ENCODE measurements around the gene CENATAC.
"Not testable (repeated sequence)": the region's sequence is repeated elsewhere in the genome, so short reads cannot be mapped to it uniquely, and the experiment has no call there.

Gene CENATAC

DNA sequence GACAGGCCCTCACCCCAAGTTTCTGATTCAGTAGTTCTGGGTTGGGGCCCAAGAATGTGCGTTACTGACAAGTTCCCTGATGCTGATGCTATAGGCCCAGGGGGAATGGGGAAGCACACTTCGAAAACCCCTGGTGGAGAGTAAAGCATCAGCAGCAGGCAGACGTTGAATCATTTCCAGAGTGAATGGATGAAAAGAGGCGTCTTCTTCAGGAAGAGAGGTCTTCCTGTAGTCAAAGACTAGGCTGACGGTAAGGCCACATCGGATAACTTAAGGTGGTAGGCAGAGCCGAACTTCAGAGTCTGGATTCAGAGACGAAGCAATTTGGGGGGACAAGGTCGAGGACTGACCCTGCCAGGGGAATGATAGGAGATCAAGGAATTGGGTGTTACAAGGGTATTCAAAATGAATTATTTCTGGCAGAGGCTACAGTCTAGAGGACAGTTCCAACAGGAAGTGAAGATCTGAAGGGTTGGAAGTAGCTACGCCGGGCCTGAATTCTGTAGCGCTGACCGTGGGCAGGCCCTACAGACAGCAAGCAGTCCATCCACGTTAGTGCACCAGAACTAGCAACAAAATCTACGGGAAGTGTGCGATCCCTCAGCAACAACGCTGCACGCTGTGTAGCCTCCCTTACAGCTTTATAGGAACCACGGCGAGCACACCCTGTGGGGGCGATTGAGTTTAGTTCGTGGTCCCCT lies 862 bp upstream of the CENATAC start:
- peak; percentile 69 for DNase-seq

DNA sequence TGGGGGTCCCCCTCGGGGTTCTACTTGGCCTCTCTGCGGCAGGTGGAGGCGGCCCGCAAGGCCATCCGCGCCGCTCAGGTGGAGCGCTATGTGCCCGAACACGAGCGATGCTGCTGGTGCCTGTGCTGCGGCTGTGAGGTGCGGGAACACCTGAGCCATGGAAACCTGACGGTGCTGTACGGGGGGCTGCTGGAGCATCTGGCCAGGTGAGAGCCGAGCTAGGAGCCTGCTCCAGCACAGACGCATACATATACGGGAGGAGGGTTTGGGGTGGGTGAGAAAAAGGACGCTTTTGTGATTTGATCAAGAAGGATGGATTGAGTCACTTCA lies 415 bp downstream of the CENATAC start:
- DNase-seq = no peak

- no peak for DNase-seq
Measured at GRCh38 chr11:118998822-118999221, 884 bp downstream of the CENATAC start.

- no peak for DNase-seq
Measured at GRCh38 chr11:119000906-119001305, 3.0 kb downstream of the CENATAC start.

DNA sequence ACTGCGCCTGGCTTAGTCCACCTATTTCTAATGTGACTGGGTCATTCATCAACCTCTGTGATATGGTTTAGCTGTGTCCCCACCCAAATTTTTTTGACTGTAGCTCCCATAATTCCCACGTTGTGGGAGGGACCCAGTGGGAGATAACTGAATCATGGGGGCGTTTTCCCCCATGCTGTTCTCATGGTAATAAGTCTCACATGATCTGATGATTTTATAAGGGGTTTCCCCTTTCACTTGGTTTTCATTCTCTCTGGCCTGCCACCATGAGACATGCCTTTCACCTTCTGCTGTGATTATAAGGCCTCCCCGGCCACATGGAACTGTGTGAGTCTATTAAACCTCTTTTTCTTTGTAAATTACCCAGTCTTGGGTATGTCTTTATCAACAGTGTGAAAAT lies 8.7 kb downstream of the CENATAC start:
- DNase-seq = no peak

DNA sequence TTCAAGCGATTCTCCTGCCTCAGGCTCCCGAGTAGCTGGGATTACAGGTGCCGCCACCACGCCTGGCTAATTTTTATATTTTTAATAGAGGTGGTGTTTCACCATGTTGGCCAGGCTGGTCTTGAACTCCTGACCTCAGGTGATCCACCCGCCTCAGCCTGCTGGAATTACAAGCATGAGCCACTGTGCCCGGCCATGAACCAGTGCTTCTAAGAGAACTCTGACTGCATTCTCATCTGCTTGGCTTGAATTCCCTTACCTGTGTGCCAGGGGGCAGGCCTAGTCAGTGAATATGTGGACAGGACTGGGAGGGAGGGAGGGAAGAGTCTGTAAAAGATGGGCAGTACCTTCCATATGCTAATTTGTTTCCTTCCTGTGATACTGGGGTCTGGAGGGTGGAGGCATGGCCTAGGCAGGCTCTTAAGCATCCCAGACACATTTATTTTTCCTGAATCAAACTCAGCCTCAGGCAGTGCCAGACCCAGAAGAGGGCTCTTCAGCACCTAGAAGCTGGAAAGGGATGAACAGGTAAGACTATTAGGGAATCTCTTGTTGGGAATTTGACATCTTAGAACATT lies 13.6 kb downstream of the CENATAC start:
- no peak for DNase-seq

DNA sequence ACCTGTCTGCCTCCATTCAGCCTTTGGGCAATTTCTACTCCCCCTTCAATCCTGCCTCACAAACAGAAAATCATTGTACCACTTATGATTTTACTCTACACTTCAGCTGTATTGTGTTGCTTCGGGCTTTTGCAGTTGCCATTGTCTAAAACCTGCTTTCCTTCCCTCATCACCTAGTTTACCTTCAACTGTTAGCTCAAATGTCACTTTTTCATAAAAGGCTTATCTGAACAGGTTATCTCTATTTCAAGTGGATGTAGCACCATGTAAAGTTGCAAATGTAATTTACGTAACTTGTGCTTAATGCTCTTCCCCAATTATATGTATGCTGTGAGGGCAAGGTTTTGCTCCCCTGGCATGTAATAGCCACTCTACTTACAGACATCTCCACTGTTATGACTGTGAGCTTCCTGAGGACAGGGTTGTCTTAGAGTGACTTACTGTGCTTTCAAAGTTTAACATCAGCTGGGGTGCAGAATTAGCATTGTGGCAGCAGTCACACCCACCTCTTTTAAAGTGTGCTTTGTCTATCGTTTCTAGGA lies 14.8 kb downstream of the CENATAC start:
- no peak for DNase-seq

DNA sequence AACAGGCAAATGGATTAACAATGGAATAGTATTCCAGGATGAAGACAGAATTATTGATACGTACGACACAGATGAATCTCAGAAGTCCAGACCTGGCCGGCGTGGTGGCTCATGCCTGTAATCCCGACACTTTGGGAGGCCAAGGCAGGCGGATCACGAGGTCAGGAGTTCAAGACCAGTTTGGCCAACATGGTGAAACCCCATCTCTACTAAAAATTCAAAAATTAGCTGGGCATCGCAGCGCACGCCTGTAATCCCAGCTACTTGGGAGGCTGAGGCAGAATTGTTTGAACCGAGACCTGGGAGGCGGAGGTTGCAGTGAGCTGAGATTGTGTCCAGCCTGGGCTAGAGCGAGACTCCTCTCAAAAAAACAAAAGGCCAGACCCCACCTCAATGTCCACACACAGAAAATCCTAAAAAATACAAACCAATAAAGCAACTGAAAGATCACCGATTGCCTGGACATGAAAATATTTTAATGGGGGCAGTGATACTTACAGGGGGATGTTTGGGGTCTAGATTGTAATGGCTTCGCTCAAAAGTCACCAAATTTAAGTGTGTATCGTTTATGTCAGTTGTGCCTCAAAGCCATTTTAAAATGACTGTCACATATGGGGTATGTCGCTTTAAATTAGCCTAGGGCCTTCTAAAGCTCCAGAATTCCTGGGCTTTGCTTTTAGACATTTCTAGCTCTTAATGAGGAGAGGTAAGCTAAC lies 16.4 kb downstream of the CENATAC start:
- DNase-seq = no peak

DNA sequence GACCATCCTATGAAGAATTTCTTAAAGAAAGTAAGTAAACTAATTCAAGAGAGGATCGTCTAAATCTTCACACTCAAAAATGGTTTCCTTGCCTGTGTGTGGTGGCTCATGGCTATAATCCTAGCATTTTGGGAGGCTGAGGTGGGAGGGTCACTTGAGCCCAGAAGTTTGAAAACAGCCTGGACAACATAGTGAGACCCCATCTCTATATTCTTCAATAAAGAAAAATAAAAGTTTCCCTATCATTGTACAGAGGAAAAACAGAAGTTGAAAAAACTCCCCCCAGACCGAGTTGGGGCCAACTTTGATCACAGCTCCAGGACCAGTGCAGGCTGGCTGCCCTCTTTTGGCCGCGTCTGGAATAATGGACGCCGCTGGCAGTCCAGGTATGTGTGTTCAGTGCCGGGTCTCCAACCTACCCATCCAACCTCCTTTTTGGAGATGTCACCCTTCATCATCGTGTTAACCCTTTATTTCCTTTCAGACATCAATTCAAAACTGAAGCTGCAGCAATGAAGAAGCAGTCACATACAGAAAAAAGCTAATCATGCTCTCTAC lies 17.2 kb downstream of the CENATAC start:
- DNase-seq = no peak

DNA sequence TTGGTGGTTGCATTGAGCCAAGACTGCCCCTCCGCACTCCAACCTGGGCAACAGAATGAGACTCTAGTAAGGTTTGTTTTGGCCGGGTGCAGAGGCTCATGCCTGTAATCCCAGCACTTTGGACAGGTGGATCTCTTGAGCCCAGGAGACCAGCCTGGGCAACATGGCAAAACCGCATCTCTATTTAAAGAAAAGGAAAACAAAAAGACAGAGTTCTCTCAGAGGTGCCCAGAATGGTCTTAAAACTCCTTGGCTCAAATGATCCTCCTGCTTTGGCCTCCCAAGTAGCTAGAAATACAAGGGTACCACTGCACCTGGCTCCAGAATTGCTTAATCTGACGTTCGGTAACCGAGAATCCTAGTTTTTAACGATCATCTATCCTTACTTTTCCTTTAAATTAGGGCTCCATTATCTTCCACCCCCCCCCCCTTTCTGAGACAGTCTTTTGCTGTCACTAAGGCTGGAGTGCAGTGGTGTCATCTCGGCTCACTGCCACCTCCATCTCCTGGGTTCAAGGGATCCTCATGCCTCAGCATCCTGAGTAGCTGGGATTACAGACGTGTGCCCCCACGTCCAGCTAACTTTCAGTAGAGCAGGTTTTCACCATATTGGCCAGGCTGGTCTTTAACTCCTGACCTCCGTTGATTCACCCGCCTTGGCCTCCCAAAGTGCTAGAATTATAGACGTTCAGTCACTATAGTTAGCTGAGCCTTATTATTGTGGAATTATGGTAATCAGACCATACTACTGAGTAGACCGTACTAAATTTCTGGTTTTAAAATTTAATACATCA lies 18.5 kb downstream of the CENATAC start:
- no peak for DNase-seq

DNA sequence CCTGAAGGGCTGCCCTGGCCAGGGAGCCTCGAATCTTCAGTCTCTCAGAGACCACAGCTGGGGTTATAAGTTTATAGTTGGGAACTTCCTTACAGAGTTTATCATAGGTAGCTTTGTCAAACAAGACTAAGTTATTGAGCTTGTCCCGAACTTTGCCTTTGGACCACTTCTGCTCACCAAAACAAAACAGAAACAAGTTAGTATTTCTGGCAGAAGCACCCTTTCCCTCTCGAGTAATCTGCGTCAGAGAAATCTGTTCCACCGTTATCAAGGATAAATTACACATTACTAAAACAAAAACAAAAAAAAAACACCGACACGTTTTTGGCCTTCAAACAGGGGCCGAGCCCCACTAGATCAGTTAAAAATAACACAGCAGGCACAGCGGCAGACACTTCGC lies 19.4 kb downstream of the CENATAC start:
- DNase-seq = not testable (repeated sequence)

DNA sequence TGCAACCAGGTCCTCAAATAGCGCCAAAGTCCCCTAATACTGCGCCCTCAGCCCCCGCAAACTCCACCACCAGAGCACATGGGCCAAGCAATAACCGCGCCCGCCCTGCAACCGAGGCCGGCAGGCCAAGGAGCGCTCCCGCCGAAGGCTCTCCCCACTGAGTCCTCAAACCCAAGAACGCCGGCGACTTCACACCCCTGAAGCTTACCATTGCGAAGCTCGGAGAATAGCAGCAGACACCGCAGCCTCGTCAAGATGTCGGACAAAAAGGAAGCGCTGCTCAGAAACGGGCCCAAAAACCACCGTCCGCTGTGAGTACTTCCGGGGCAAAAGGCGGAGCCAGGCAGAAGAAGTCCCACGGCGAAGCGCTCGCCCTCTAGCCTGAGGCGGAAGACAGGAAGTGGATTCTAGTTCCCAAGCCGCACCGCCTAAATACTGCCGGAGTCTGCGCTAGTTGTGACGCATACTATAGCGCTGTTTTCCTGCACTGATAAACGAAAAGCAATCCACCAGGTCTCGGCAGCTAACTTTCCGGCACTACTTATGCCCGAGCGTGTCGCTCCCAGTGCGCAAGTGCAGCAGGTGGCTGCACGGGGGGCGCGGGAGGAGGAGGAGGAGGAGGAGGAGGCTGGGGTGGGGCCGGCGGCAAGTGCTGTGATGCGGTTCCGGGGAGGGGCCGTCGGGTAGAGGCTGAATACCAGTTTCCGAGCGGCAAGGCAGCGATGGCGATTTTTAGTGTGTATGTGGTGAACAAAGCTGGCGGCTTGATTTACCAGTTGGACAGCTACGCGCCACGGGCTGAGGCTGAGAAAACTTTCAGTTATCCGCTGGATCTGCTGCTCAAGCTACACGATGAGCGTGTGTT lies 20.4 kb downstream of the CENATAC start, which contains the start of the genes RPS25 and TRAPPC4:
TSS of gene RPS25 (minus strand) at position 270 of the 865 bp plus-strand sequence. CDS start at position 211, 59 bp downstream.
TSS of gene TRAPPC4 (plus strand) at position 693 of the 865 bp plus-strand sequence. CDS start at position 723, 30 bp downstream.
- peak; percentile 97 for DNase-seq

- no peak for DNase-seq
Measured at GRCh38 chr11:119019996-119020395, 22.1 kb downstream of the CENATAC start.

DNA sequence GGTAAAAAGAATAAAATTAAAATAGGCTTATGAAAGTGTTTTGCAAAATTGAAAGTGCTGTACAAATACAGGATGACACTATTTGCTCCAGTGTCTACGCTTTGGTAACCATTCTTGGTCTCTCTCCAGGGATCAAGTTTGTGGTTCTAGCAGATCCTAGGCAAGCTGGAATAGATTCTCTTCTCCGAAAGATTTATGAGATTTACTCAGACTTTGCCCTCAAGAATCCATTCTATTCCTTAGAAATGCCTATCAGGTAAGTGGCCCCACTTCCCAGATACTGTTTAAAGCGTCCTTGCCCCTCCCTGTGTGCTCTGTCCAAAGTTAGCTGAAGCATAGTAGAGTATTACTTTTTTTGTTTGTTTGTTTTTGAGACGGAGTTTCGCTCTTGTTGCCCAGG lies 23.7 kb downstream of the CENATAC start:
- no peak for DNase-seq

- no peak for DNase-seq
Measured at GRCh38 chr11:119023741-119024140, 25.8 kb downstream of the CENATAC start.

GRCh38 chr11:119024430-119025098 lies 26.6 kb downstream of the CENATAC start:
- no peak for DNase-seq

GRCh38 chr11:119025099-119025473 lies 27.1 kb downstream of the CENATAC start:
- no peak for DNase-seq

GRCh38 chr11:119025541-119025940 lies 27.6 kb downstream of the CENATAC start:
- no peak for DNase-seq

- DNase-seq = no peak
Measured at GRCh38 chr11:119025978-119026766, 28.2 kb downstream of the CENATAC start.

- DNase-seq = no peak
Measured at GRCh38 chr11:119026970-119027369, 29.0 kb downstream of the CENATAC start.
